ENCODE results near the gene SLC22A25.
"Not testable (repeated sequence)": the region's sequence is repeated elsewhere in the genome, so short reads cannot be mapped to it uniquely, and the experiment has no call there.

DNA sequence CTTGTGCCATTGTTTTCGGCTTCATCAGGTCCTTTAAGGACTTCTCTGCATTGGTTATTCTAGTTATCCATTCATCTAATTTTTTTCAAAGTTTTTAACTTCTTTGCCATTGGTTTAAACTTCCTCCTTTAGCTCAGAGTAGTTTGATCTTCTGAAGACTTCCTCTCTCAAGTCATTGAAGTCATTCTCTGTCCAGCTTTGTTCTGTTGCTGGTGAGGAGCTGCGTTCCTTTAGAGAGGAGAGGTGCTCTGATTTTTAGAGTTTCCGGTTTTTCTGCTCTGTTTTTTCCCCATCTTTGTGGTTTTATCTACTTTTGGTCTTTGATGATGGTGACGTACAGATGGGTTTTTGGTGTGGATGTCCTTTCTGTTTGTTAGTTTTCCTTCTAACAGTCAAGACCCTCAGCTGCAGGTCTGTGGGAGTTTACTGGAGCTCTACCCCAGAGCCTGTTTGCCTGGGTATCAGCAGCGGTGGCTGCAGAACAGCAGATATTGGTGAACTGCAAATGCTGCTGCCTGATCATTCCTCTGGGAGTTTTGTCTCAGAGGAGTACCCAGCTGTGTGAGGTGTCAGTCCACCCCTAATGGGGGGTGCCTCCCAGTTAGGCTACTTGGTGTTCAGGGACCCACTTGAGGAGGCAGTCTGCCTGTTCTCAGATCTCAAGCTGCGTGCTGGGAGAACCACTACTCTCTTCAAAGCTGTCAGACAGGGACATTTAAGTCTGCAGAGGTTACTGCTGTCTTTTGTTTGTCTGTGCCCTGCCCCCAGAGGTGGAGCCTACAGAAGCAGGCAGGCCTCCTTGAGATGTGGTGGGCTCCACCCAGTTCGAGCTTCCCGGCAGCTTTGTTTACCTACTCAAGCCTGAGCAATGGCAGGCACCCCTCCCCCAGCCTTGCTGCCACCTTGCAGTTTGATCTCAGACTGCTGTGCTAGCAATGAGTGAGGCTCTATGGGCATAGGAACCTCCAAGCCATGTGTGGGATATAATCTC lies 7.6 kb downstream of the SLC22A25 start:
- TF ChIP-seq, protein P1, sequence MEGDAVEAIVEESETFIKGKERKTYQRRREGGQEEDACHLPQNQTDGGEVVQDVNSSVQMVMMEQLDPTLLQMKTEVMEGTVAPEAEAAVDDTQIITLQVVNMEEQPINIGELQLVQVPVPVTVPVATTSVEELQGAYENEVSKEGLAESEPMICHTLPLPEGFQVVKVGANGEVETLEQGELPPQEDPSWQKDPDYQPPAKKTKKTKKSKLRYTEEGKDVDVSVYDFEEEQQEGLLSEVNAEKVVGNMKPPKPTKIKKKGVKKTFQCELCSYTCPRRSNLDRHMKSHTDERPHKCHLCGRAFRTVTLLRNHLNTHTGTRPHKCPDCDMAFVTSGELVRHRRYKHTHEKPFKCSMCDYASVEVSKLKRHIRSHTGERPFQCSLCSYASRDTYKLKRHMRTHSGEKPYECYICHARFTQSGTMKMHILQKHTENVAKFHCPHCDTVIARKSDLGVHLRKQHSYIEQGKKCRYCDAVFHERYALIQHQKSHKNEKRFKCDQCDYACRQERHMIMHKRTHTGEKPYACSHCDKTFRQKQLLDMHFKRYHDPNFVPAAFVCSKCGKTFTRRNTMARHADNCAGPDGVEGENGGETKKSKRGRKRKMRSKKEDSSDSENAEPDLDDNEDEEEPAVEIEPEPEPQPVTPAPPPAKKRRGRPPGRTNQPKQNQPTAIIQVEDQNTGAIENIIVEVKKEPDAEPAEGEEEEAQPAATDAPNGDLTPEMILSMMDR (IDR thresholded peaks at IDR 0.05): not testable (repeated sequence)
- TF ChIP-seq POLR2A (IDR thresholded peaks at IDR 0.05): not testable (repeated sequence)
